Heart left ventricle (tissue), 16 donors: ENCODE results near the gene OSBPL10. TPM values are rescaled to one million over a fixed set of nuclear protein-coding genes. Genes with fewer than 3 reads are reported as not detected.
A peak's percentile ranks its signal among the peaks of the same experiment; 100 is the strongest.

ENCODE experiments used
- ATAC-seq, 4 donors: fragments of 200-7000 bp; cut with Tn5 transposase; one replicate each; pipeline ENCODE4 v1.9.1; 2020 to 2022; ENCODE audit warnings: moderate library complexity in 4 of 4, mild to moderate bottlenecking in 3 of 4, moderate number of reproducible peaks in 1 of 4
- DNase-seq, 5 donors: peaks; one replicate each; pipeline ENCODE4 v3.0.0-alpha.2; 2020
- H3K27ac ChIP-seq, 12 donors: fragments of 200-600 bp; sonication (generic) in 4 of 12; one replicate each; pipeline versions ENCODE4 v1.5.0 to v1.8.0; 2016 to 2022; ENCODE audit warnings: mild to moderate bottlenecking in 2 of 12
- H3K27me3 ChIP-seq, 9 donors: fragments of 200-600 bp; sonication (generic) in 2 of 9; one replicate each; pipeline versions ENCODE4 v1.5.1 to v1.8.0; 2016 to 2022; ENCODE audit warnings: mild to moderate bottlenecking in 3 of 9
- H3K36me3 ChIP-seq, 9 donors: fragments of 200-600 bp; sonication (generic) in 2 of 9; one replicate each; pipeline versions ENCODE4 v1.5.0 to v1.8.0; 2018 to 2022; ENCODE audit warnings: mild to moderate bottlenecking in 2 of 9
- H3K4me1 ChIP-seq, 12 donors: fragments of 200-600 bp; sonication (generic) in 4 of 12; one replicate each; pipeline versions ENCODE4 v1.5.0 to v1.8.0; 2016 to 2022; ENCODE audit warnings: mild to moderate bottlenecking in 3 of 12
- H3K4me3 ChIP-seq, 12 donors: fragments of 200-600 bp; sonication (generic) in 4 of 12; one replicate each; pipeline versions ENCODE4 v1.5.0 to v1.8.0; 2017 to 2022; ENCODE audit warnings: mild to moderate bottlenecking in 9 of 12, moderate library complexity in 4 of 12
- H3K9me3 ChIP-seq, 12 donors: fragments of 200-600 bp; sonication (generic) in 4 of 12; one replicate each; pipeline versions ENCODE4 v1.5.0 to v1.8.0; 2016 to 2022; ENCODE audit warnings: mild to moderate bottlenecking in 1 of 12
- CTCF ChIP-seq, 12 donors: fragments of 200-600 bp; sonication (generic) in 4 of 12; IDR thresholded peaks; one replicate each; pipeline versions ENCODE4 v1.5.0 to v1.8.0; 2018 to 2022; ENCODE audit warnings: antibody characterized with exemption in 12 of 12, mild to moderate bottlenecking in 5 of 12
- POLR2A ChIP-seq, 2 donors: fragments of 450-650 bp; IDR thresholded peaks; one replicate each; pipeline ENCODE4 v1.6.1; 2017; ENCODE audit warnings: antibody characterized with exemption in 2 of 2, mild to moderate bottlenecking in 2 of 2, moderate library complexity in 2 of 2
- WGBS, 4 donors: extraction: QIAGEN DNeasy Blood & Tissue Kit in 2 of 4; methylation state at CpG; one replicate each; pipeline versions ENCODE4 v1.1.5 to v1.1.7; 2013 to 2018; 5-methylcytosine and 5-hydroxymethylcytosine counted together
- intact Hi-C, 10 donors: fragments of 100-400 bp; cut with DNase I; formaldehyde crosslinking; loops; one replicate each; pipeline versions ENCODE4 v1.11.1 to v1.14.2; 2022
- polyA plus RNA-seq, 2 donors: library from polyadenylated mRNA; stranded (reverse); fragments of 200-250 nt; gene quantifications; one replicate each; pipeline ENCODE4 v1.2.3, GENCODE V29; 2013
- total RNA-seq, 9 donors: library from RNA; depleted of rRNA in 2 of 9; stranded (reverse); fragments of >200 nt in 2 of 9; fragmentation: NEBNext Ultra II Directional in 3 of 9; extraction: Animal tissue kit (Norgen Biotek cat#: 25700) in 3 of 9; gene quantifications; one replicate each; pipeline versions ENCODE4 v1.1.0 to v1.2.4, GENCODE V29; 2016 to 2023
- donor health status: ischemic (EF 13 %, LVEDD 7.1; RV severe dilation, severe dysfunction).
- donor health status: healthy with polysubstance abuse.
- donor health status: DM: no; HTN: yes; CAD: no.
- donor health status: DM: no; HTN: no; CAD: no.
- donor health status: ischemic (EF 25% LVEDD 6.9; RV normal size, moderate dysfunction).
- donor health status: ischemic (EF 25% LVEDD 5.7; RV mildly dilated, moderate dysfunction).
- donor health status: healthy.
- donor health status: DM: yes; HTN: yes; CAD: no.
- donor health status: ischemic (EF 35%, LVEDD 5.7; RV mildly dilated, moderate dysfunction).
- donor health status: nonischemic (EF 11% LVEDD 7.7; RV severe dilation, severe dysfunction).
- donor health status: DM: yes; HTN: yes; CAD: no.
- donor health status: PGD.
- donor health status: ischemic (EF 29% LVEDD 5.4; RV normal size, mild dysfunction).
- donor health status: nonischemic (EF 23%, LVEDD 6.1; RV moderate dilation, normal function).

Gene OSBPL10
- total and polyA plus RNA-seq, 11 donors = 1.3 to 12.7 (median 3.9) TPM

DNA sequence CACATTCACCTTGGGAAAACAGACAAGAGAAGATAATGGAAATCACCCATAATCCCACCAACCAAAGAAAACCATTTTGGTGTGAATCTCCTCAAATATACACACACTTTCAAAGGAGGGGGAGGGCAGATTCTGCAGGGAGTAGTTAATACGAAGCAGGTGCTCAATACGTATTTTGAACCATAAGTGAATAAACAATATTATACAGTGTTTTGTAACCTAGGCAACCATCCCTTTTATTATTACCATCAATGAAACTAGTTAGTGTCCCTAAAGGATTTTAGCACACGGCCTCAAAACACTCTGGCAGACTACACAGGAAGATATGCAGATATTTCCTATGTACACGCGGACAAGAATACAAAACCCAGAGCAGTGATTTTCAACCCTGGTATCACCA is 6.1 kb downstream of the OSBPL10 start:
- ATAC-seq (no peak), DNase-seq (no peak)
- TF ChIP-seq POLR2A (IDR thresholded peaks at IDR 0.05) (no peak), CTCF (IDR thresholded peaks at IDR 0.05) (no peak)
- peaks cover 0 to 18% (median 9%) of the 10 kb centered on the region in 12 donors for H3K4me1 ChIP-seq
- H3K9me3 ChIP-seq = no peaks in the 10 kb centered on the region
- WGBS, 4 donors = 70 to 81% (median 76%) methylated on average over 5 of the region's 5 CpGs
- H3K27me3 ChIP-seq = peaks cover 0 to 2% (median 0%) of the 10 kb centered on the region in 9 donors
- H3K36me3 ChIP-seq = no peaks in the 10 kb centered on the region
- H3K4me3 ChIP-seq = no peak overlapping the region
- no peak overlapping the region for H3K27ac ChIP-seq
- intact Hi-C loops = no loop called here

DNA sequence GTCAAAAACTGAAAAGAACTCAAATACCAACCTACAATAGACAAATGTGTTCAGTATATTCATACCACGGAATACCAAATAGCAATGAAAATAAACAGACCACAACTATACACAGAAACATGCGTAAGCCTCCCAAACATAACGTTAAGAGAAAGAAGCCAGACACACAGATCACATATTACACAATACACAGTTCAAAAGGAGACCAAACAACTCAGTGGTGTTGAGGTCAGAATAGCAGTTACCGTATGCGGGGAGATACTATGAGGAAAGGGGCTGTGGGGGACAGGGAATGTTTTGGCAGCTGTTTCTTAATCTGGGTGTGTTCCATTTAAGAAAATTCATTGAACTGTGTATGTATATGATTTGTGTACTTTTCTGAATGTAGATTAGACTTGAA is 6.6 kb downstream of the OSBPL10 start:
- Histone ChIP-seq H3K27ac (no peak overlapping the region), H3K36me3 (no peaks in the 10 kb centered on the region), H3K9me3 (no peaks in the 10 kb centered on the region), H3K4me3 (no peak overlapping the region), H3K27me3 (no peaks in the 10 kb centered on the region), H3K4me1 (peaks cover 0 to 13% (median 7%) of the 10 kb centered on the region in 12 donors)
- intact Hi-C loops = no loop called here
- 81 to 84% (median 83%) methylated on average over 5 of the region's 5 CpGs for WGBS, 4 donors
- no peak for TF ChIP-seq POLR2A (IDR thresholded peaks at IDR 0.05)
- no peak for TF ChIP-seq CTCF (IDR thresholded peaks at IDR 0.05)
- ATAC-seq (no peak), DNase-seq (no peak)

GRCh38 chr3:31973837-31974236 is 7.2 kb downstream of the OSBPL10 start:
- DNase-seq (no peak), ATAC-seq (no peak)
- Histone ChIP-seq H3K27ac (no peak overlapping the region), H3K4me3 (no peak overlapping the region), H3K36me3 (no peaks in the 10 kb centered on the region), H3K9me3 (no peaks in the 10 kb centered on the region), H3K4me1 (peaks cover 0 to 13% (median 5%) of the 10 kb centered on the region in 12 donors), H3K27me3 (no peaks in the 10 kb centered on the region)
- no peak for TF ChIP-seq POLR2A (IDR thresholded peaks at IDR 0.05)
- no peak for TF ChIP-seq CTCF (IDR thresholded peaks at IDR 0.05)
- intact Hi-C loops = no loop called here
- WGBS, 4 donors = 96 to 99% (median 97%) methylated on average over 5 of the region's 5 CpGs

DNA sequence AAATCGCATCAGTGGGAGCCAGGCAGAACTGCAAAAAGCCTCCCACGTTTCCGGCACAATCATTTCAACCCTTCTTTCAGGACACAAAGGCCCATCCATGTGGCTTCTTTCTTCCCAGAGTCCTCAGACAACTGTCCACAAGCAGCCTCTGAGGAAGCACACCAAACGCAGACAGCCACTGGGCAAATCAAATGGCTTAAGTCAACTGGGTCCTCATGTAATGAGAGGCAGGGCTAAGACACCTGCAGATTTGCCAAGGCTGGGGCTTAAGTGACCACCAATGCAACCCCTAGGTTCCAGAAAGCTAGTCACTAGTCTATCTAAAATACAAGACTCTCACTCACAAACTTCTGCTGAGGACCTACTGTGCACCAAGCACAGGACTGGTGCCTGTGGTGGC is 8.0 kb downstream of the OSBPL10 start:
- DNase-seq = peak in 1 of 5 donors; percentile 18
- peak overlapping the region in 2 of 12 donors; percentile 17 to 27 for H3K27ac ChIP-seq
- H3K4me3 ChIP-seq = no peak overlapping the region
- TF ChIP-seq CTCF (IDR thresholded peaks at IDR 0.05) = no peak
- no peak for TF ChIP-seq POLR2A (IDR thresholded peaks at IDR 0.05)
- WGBS, 4 donors = 60 to 72% (median 62%) methylated on average over 4 of the region's 4 CpGs
- peaks cover 0 to 20% (median 8%) of the 10 kb centered on the region in 12 donors for H3K4me1 ChIP-seq
- H3K9me3 ChIP-seq = no peaks in the 10 kb centered on the region
- ATAC-seq = no peak
- no peaks in the 10 kb centered on the region for H3K36me3 ChIP-seq
- H3K27me3 ChIP-seq = no peaks in the 10 kb centered on the region
- intact Hi-C loops = no loop called here
